Breast epithelium (tissue), 3 donors: ENCODE data around the gene NOMO2.
"Not testable (repeated sequence)": the region's sequence is repeated elsewhere in the genome, so short reads cannot be mapped to it uniquely, and the experiment has no call there.

ENCODE experiments used
- CTCF ChIP-seq, 3 donors: fragments of 450-650 bp; IDR thresholded peaks; one replicate each; pipeline ENCODE4 v1.5.1; 2016 to 2017; ENCODE audit warnings: antibody characterized with exemption in 3 of 3, mild to moderate bottlenecking in 3 of 3, moderate library complexity in 3 of 3
- POLR2A ChIP-seq: fragments of 450-650 bp; IDR thresholded peaks from one replicate; pipeline ENCODE4 v1.6.1; 2016; ENCODE audit warnings: antibody characterized with exemption, mild to moderate bottlenecking, moderate library complexity

GRCh38 chr16:18521445-18522181 lies 40.3 kb downstream of the NOMO2 start:
- TF ChIP-seq POLR2A; CTCF (IDR thresholded peaks at IDR 0.05): not testable (repeated sequence)
